IMR-90 (cell line): ENCODE measurements around the gene INO80. TPM values are rescaled to one million over a fixed set of nuclear protein-coding genes. Genes with fewer than 3 reads are reported as not detected.

ENCODE experiments used
- ATAC-seq: fragments of 200-7000 bp; cut with Tn5 transposase; 2 replicates; pipeline ENCODE4 v1.9.1; 2020; ENCODE audit warnings: low read depth, mild to moderate bottlenecking, moderate library complexity
- BruUV-seq: library from RNA; stranded (reverse); fragments of 400-500 nt; replicated peaks from 2 replicates; lab custom pipeline; 2021; lab: Mats Ljungman, UMichigan
- CTCF ChIA-PET: fragments of 300-600 bp; formaldehyde crosslinking; extraction: SDS; loops from one replicate; lab custom pipeline; 2021; ENCODE audit warnings: antibody characterized with exemption; lab: Yijun Ruan, JAX
- POLR2A ChIA-PET: fragments of 300-600 bp; sonication (Branson Sonifier 250); formaldehyde crosslinking; loops from one replicate; lab custom pipeline; 2022; ENCODE audit warnings: antibody characterized with exemption; ENCODE audit not compliant: unreplicated experiment; lab: Charles Lee
- DNase-seq: peaks from one replicate; pipeline ENCODE4 v3.0.0; 2013
- H2AFZ ChIP-seq: replicated peaks from 2 replicates; pipeline ENCODE3; 2013; ENCODE audit warnings: low read length, mild to moderate bottlenecking; ENCODE audit not compliant: poor library complexity
- H2AK5ac ChIP-seq: 2 replicates; pipeline ENCODE4 v1.6.1; 2013; ENCODE audit warnings: low read depth, low read length, inconsistent platforms
- H2AK9ac ChIP-seq: replicated peaks from 2 replicates; pipeline ENCODE3; 2013; ENCODE audit warnings: mild to moderate bottlenecking, low read depth, low read length, moderate library complexity; ENCODE audit not compliant: poor library complexity
- H2BK120ac ChIP-seq: 2 replicates; pipeline ENCODE4 v1.6.1; 2013; ENCODE audit warnings: low read depth, low read length, inconsistent platforms
- H2BK15ac ChIP-seq: 3 replicates; pipeline ENCODE4 v1.6.1; 2013; ENCODE audit warnings: low read depth, low read length, inconsistent platforms
- H2BK20ac ChIP-seq: 2 replicates; pipeline ENCODE4 v1.6.1; 2013; ENCODE audit warnings: low read depth, mild to moderate bottlenecking, inconsistent platforms, low read length, moderate library complexity
- H2BK5ac ChIP-seq: 2 replicates; pipeline ENCODE4 v1.6.1; 2013; ENCODE audit warnings: mild to moderate bottlenecking, low read depth, low read length, inconsistent platforms; ENCODE audit not compliant: poor library complexity, severe bottlenecking
- H3K14ac ChIP-seq: replicated peaks from 2 replicates; pipeline ENCODE4 v1.6.1; 2013; ENCODE audit warnings: low read depth, low read length, inconsistent platforms
- H3K18ac ChIP-seq: 2 replicates; pipeline ENCODE4 v1.6.1; 2013; ENCODE audit warnings: low read depth, low read length, control low read depth
- H3K23ac ChIP-seq: 2 replicates; pipeline ENCODE4 v1.6.1; 2013; ENCODE audit warnings: low read depth, low read length, inconsistent platforms
- H3K27ac ChIP-seq: 2 replicates; pipeline ENCODE4 v1.5.1; 2013; ENCODE audit warnings: mild to moderate bottlenecking, control low read depth, low read length; ENCODE audit not compliant: insufficient read depth
- H3K27me3 ChIP-seq: 2 replicates; pipeline ENCODE4 v1.6.1; 2013; ENCODE audit warnings: low read length; ENCODE audit not compliant: control insufficient read depth, insufficient read depth
- H3K36me3 ChIP-seq: 2 replicates; pipeline ENCODE4 v1.6.1; 2013; ENCODE audit warnings: low read length, mixed read lengths; ENCODE audit not compliant: control insufficient read depth, insufficient read depth
- H3K4ac ChIP-seq: 2 replicates; pipeline ENCODE4 v1.6.1; 2013; ENCODE audit warnings: low read depth, low read length, inconsistent platforms
- H3K4me1 ChIP-seq: 2 replicates; pipeline ENCODE4 v1.6.1; 2013; ENCODE audit warnings: low read length, mixed read lengths; ENCODE audit not compliant: control insufficient read depth, insufficient read depth
- H3K4me2 ChIP-seq: 2 replicates; pipeline ENCODE4 v1.6.1; 2013; ENCODE audit warnings: low read depth, mild to moderate bottlenecking, control low read depth, low read length, moderate library complexity
- H3K4me3 ChIP-seq: 2 replicates; pipeline ENCODE4 v1.5.1; 2013; ENCODE audit warnings: low read depth, mild to moderate bottlenecking, control low read depth, low read length, moderate library complexity; ENCODE audit not compliant: insufficient read depth
- H3K56ac ChIP-seq: 2 replicates; pipeline ENCODE4 v1.6.1; 2013; ENCODE audit warnings: low read length, inconsistent platforms; ENCODE audit not compliant: insufficient read depth; ENCODE audit errors: extremely low read depth
- H3K79me1 ChIP-seq, 2 experiments: 2 replicates each; pipeline ENCODE4 v1.6.1; 2013; ENCODE audit warnings: low read length in 2 of 2, inconsistent platforms in 1 of 2, low read depth in 1 of 2
- H3K9ac ChIP-seq: 2 replicates; pipeline ENCODE4 v1.6.1; 2013; ENCODE audit warnings: low read depth, low read length, control low read depth
- H3K9me1 ChIP-seq: 2 replicates; pipeline ENCODE4 v1.6.1; 2013; ENCODE audit warnings: low read length, inconsistent platforms; ENCODE audit not compliant: insufficient read depth
- H3K9me3 ChIP-seq: 2 replicates; pipeline ENCODE4 v1.6.1; 2013; ENCODE audit warnings: low read length; ENCODE audit not compliant: control insufficient read depth, insufficient read depth
- H4K20me1 ChIP-seq: 2 replicates; pipeline ENCODE4 v1.6.1; 2013; ENCODE audit warnings: low read length, inconsistent platforms; ENCODE audit not compliant: insufficient read depth
- H4K5ac ChIP-seq: 2 replicates; pipeline ENCODE4 v1.6.1; 2013; ENCODE audit warnings: mild to moderate bottlenecking, low read depth, low read length, control low read depth
- H4K8ac ChIP-seq, 2 experiments: 2 replicates each; pipeline ENCODE4 v1.6.1; 2013; ENCODE audit warnings: low read depth in 2 of 2, low read length in 2 of 2, control low read depth in 1 of 2, inconsistent platforms in 1 of 2
- H4K91ac ChIP-seq: 2 replicates; pipeline ENCODE4 v1.6.1; 2013; ENCODE audit warnings: low read depth, low read length, inconsistent platforms; ENCODE audit not compliant: insufficient read depth
- CHD1 ChIP-seq: IDR thresholded peaks from 2 replicates; pipeline ENCODE4 v1.6.1; 2012; ENCODE audit warnings: low read depth, low read length, improper control_type of control experiment
- MAFK ChIP-seq: IDR thresholded peaks from 2 replicates; pipeline ENCODE4 v1.6.1; 2012; ENCODE audit warnings: low read depth, low read length, improper control_type of control experiment
- MXI1 ChIP-seq: IDR thresholded peaks from 2 replicates; pipeline ENCODE4 v1.6.1; 2012; ENCODE audit warnings: low read depth, mild to moderate bottlenecking, low read length, moderate library complexity, borderline replicate concordance
- RFX5 ChIP-seq: IDR thresholded peaks from 2 replicates; pipeline ENCODE4 v1.8.0; 2012; ENCODE audit warnings: low read depth, mild to moderate bottlenecking, low read length, moderate library complexity
- SMC3 ChIP-seq: fragments of 150-350 bp; IDR thresholded peaks from 2 replicates; pipeline ENCODE4 v1.6.1; 2016; ENCODE audit warnings: low read depth, mild to moderate bottlenecking, antibody characterized with exemption, low read length, moderate library complexity
- USF2 ChIP-seq: fragments of 150-350 bp; IDR thresholded peaks from 2 replicates; pipeline ENCODE4 v1.6.1; 2017; ENCODE audit warnings: mild to moderate bottlenecking, antibody characterized with exemption, low read length, low read depth
- WGBS, 2 experiments: methylation state at CpG; one replicate each; pipeline versions ENCODE4 v1.1.5 to v1.1.7; 2013; ENCODE audit warnings: missing lambda C conversion rate in 2 of 2; ENCODE audit not compliant: insufficient read length in 1 of 2; ENCODE audit errors: extremely low coverage in 2 of 2; 5-methylcytosine and 5-hydroxymethylcytosine counted together
- dilution Hi-C: fragments of 300-500 bp; cut with HindIII; formaldehyde crosslinking; loops from one replicate; pipeline ENCODE4 v1.14.3; 2018; ENCODE audit warnings: low sequenced_read_pairs; ENCODE audit not compliant: unreplicated experiment
- in situ Hi-C: fragments of 300-500 bp; cut with MboI; formaldehyde crosslinking; loops from 3 replicates; pipeline ENCODE4 v1.14.3; 2019; ENCODE audit warnings: low sequenced_read_pairs, inconsistent platforms, mixed read lengths
- intact Hi-C: fragments of 100-400 bp; cut with micrococcal nuclease; formaldehyde crosslinking; loops from 2 replicates; pipeline ENCODE4 v1.10.0; 2022
- polyA plus RNA-seq, 3 experiments: library from polyadenylated mRNA; depleted of rRNA; stranded (reverse); fragments of >200 nt; gene quantifications; 2 replicates each; pipeline ENCODE4 v1.2.3, GENCODE V29; 2012; ENCODE audit warnings: low replicate concordance in 1 of 3
- total RNA-seq: library from RNA; depleted of rRNA; stranded (reverse); fragments of >200 nt; gene quantifications from 2 replicates; pipeline ENCODE4 v1.2.3, GENCODE V29; 2012
- TF ChIP-seq, protein P1 (sequence below): conservative IDR thresholded peaks from 2 replicates; pipeline ENCODE4 v1.5.1; 2012; ENCODE audit warnings: mild to moderate bottlenecking, low read depth, low read length, improper control_type of control experiment

INO80 gene
- total and polyA plus RNA-seq, 2 of the 4 experiments (the other 2 are of a cell fraction) = 6.0 to 13.3 TPM

DNA sequence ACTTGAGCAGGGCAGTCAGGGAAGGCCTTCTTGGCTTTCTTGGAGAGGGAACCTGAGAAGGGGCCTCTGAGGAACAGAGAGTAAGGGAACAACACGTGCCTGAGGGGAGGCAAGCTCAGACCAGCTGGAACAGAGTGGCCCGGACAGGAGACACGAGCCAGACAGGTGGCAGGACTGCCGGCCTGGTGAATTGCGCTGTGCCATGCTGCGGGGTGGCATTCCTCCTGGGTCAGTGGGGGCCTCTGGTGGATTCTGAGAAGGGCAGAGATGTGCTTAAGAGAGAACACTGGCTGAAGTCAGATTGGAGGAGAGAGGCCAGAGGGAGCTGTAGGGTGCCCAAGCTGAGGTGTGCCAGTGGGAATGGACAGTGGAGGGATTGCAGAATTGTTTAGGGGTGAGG is 157.9 kb downstream of the INO80 start:
- BruUV-seq = no TSS peak
- intact Hi-C loops = no loop called here
- Histone ChIP-seq H4K20me1 (peaks cover 55% of the 10 kb centered on the region), H2BK120ac (no peak overlapping the region), H2BK20ac (no peak overlapping the region; the same call in 1 of the 2 replicates), H3K27me3 (no peaks in the 10 kb centered on the region), H3K9me3 (no peaks in the 10 kb centered on the region), H3K14ac (0 out of 2 replicates have a peak overlapping the region, but pooled peaks have one; percentile 55), H4K5ac (no peak overlapping the region), H3K56ac (no peak overlapping the region), H3K36me3 (peaks cover 28% of the 10 kb centered on the region), H4K8ac (peak overlapping the region in 1 of 2 experiments; percentile 11; a peak in 1 of 4 replicates), H3K9ac (no peak overlapping the region), H3K9me1 (peaks cover 28% of the 10 kb centered on the region), H2AK5ac (no peak overlapping the region; the same call in 1 of the 2 replicates), H2AFZ (no peak overlapping the region), H2AK9ac (peak overlapping the region; percentile 68), H3K4me2 (no peak overlapping the region), H3K23ac (peak overlapping the region; percentile 8; the same call in 1 of the 2 replicates), H3K4me3 (no peak overlapping the region), H4K91ac (no peak overlapping the region), H2BK15ac (no peak overlapping the region), H3K79me1 (peaks cover 15 to 48% of the 10 kb centered on the region in 2 experiments), H2BK5ac (peak overlapping the region; percentile 51), H3K27ac (no peak overlapping the region), H3K18ac (no peak overlapping the region), H3K4ac (peak overlapping the region; percentile 50), H3K4me1 (peaks cover 25% of the 10 kb centered on the region)
- dilution Hi-C loops = no loop called here
- in situ Hi-C loops = no loop called here
- WGBS, 2 experiments = no CpG with 5 or more reads among the region's 6 CpGs
- DNase-seq = no peak
- TF ChIP-seq USF2 (no peak), MXI1 (no peak), RFX5 (no peak), SMC3 (no peak), MAFK (no peak), CHD1 (no peak)
- TF ChIP-seq, protein P1, sequence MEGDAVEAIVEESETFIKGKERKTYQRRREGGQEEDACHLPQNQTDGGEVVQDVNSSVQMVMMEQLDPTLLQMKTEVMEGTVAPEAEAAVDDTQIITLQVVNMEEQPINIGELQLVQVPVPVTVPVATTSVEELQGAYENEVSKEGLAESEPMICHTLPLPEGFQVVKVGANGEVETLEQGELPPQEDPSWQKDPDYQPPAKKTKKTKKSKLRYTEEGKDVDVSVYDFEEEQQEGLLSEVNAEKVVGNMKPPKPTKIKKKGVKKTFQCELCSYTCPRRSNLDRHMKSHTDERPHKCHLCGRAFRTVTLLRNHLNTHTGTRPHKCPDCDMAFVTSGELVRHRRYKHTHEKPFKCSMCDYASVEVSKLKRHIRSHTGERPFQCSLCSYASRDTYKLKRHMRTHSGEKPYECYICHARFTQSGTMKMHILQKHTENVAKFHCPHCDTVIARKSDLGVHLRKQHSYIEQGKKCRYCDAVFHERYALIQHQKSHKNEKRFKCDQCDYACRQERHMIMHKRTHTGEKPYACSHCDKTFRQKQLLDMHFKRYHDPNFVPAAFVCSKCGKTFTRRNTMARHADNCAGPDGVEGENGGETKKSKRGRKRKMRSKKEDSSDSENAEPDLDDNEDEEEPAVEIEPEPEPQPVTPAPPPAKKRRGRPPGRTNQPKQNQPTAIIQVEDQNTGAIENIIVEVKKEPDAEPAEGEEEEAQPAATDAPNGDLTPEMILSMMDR = no peak
- ChIA-PET POLR2A (interaction anchor here (0.5 to 1.3 kb wide), 3 partner anchors 59 to 592 kb away, joined by 3 to 10 read pairs (median 3); no protein-coding TSS in a partner anchor), CTCF (no interaction called here)
- peak; percentile 2; the same call in 1 of the 2 replicates for ATAC-seq
